Sciatic nerve (tissue), 2 donors: Measurements from ENCODE around the gene MAD1L1. TPM values are rescaled to one million over a fixed set of nuclear protein-coding genes. Genes with fewer than 3 reads are reported as not detected.
"Not testable (repeated sequence)": the region's sequence is repeated elsewhere in the genome, so short reads cannot be mapped to it uniquely, and the experiment has no call there.

ENCODE experiments used
- ATAC-seq: fragments of 200-7000 bp; cut with Tn5 transposase; one replicate; pipeline ENCODE4 v1.9.1; 2020; ENCODE audit warnings: mild to moderate bottlenecking, moderate library complexity
- DNase-seq: peaks from one replicate; pipeline ENCODE4 v3.0.0-alpha.2; 2020; ENCODE audit warnings: low spot score
- intact Hi-C: fragments of 100-400 bp; cut with DNase I; formaldehyde crosslinking; loops from one replicate; pipeline ENCODE4 v1.14.2; 2022
- total RNA-seq: library from RNA; stranded (reverse); fragmentation: NEBNext Ultra II Directional; extraction: Animal tissue kit (Norgen Biotek cat#: 25700); gene quantifications from one replicate; pipeline ENCODE4 v1.2.1, GENCODE V29; 2021
- donor health status: DM: no; HTN: no; CAD: no.
- donor health status: DM: no; HTN: no; CAD: no.

The MAD1L1 gene
- total RNA-seq, 1 donor from 2014 or later = 42.1 TPM

DNA sequence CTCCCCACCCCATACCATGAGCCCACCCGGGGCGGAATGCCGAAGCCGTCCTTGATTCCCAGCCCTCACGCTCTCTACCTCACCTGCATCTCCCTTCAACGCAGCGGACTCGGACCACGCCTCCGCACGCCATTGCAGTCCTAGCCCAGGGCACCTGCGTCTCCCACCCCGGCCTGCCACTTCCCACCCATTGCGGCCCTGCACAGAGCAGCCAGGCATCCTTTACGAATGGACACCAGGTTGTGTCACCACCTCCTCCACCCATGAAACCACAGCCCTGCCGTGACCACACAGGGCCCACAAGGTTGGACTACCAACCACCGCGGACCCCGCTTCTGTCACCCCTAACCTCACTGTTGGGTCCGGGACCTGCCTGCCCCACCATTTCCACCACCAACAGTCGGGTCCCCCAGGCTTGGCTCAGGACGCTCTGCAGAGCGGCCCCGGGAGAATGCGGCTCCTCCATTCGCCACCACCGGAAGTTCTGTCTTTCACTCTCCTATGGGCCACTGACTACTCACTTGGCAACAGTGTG lies 232.5 kb downstream of the MAD1L1 start:
- no peak for ATAC-seq
- DNase-seq = no peak
- intact Hi-C loops = no loop called here

- DNase-seq (no peak), ATAC-seq (no peak)
- intact Hi-C loops = no loop called here
Measured at GRCh38 chr7:1999278-1999984, 233.3 kb downstream of the MAD1L1 start.

GRCh38 chr7:1998146-1998545 lies 234.6 kb downstream of the MAD1L1 start:
- ATAC-seq (no peak), DNase-seq (no peak)
- intact Hi-C loops = no loop called here

GRCh38 chr7:1997537-1998076 lies 235.1 kb downstream of the MAD1L1 start:
- intact Hi-C loops = no loop called here

GRCh38 chr7:1996816-1997215 lies 235.9 kb downstream of the MAD1L1 start:
- DNase-seq = no peak
- ATAC-seq = no peak
- intact Hi-C loops = no loop called here

More at GRCh38 chr7:1997537-1998076, 235.1 kb downstream of the MAD1L1 start:
- no peak for ATAC-seq
- no peak for DNase-seq

DNA sequence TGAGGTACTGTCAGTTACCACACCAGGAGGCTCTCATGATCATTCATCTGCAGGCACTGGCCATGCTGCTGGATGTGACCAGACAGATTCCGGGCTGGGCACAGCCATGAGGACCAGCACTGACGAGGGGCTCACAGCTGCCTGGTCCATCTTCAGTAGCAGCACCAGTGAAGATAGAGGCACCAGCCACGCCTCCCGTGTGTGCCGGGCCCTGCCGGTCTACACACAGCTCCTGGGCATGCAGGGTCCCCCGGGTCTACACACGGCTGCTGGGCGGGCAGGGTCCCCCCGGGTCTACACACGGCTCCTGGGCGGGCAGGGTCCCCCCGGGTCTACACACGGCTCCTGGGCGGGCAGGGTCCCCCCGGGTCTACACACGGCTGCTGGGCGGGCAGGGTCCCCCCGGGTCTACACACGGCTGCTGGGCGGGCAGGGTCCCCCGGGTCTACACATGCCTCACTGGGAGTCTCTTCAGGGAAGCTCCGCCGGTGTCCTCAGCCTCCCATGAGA lies 236.8 kb downstream of the MAD1L1 start:
- intact Hi-C loops, DNase-seq, ATAC-seq: not testable (repeated sequence)

- no peak for ATAC-seq
- intact Hi-C loops = no loop called here
- DNase-seq = no peak
Measured at GRCh38 chr7:1995426-1995825, 237.3 kb downstream of the MAD1L1 start.

DNA sequence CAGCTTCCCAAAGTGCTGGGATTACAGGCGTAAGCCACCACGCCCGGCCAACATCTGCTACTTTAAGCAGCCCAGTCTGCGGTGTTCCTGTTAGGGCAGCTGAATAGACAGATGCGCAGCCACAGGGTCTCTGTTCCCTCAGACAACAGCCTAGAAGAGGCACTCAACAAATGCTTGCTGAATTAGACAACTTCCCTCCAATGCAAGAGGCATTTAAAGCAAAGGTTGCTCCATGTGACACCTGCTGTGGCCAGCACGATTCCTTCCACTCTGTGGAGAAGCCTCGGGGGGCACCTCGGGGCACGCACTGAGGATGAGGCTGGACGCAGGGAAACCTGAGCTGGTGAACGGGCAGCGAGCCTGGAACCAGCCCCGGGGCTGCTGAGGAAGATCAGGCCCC lies 237.8 kb downstream of the MAD1L1 start:
- intact Hi-C loops = no loop called here
- ATAC-seq (no peak), DNase-seq (no peak)

DNA sequence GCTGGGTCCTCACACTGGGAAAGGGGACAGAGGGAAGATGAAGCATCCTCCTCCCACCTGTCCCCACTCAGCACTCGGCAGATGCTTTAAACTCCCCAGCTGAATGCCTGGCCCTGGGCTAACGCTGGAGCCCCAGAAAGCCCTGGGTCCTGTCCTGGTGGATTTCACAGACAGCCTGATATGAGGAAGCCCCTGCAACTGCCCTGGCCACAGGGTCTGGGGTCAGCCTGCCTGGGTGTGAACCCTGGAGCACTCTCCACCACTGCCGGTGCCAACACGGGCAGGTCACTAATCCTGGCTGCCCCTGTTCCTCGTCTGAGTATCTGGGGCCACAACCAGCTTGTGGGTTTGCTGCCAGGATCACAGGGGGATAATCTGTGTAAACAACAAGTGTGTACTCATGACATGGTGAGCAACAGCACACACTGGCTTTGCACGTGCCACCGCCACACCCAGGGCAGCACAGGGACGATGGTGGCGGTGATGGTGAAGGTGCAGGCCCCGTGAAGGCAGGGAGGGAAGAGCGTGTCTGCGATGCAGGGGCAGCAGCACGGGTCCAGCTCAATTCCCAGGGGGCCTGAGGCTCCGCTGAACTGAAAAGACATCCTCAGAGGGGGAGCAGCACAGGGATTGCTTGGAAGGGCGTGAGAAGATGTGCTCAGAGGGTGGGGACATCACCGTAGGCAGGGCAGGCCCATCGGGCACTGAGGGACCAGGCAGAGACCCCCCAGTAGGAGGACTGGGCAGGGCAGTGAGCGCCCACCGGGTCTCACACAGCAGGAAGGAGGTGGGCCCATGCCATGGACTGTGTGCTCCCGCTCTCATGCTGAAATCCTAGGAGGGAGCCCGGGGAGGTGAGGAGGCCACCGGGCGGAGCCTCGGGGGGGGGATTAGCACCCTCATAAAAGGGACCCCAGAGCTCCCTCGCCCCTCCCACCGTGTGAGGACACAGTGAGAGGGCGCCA lies 238.7 kb downstream of the MAD1L1 start:
- intact Hi-C loops = no loop called here
- DNase-seq (no peak), ATAC-seq (no peak)

- no peak for ATAC-seq
- intact Hi-C loops = no loop called here
- DNase-seq = no peak
Measured at GRCh38 chr7:1993031-1993695, 239.6 kb downstream of the MAD1L1 start.

- no peak for DNase-seq
- intact Hi-C loops = no loop called here
- ATAC-seq = no peak
Measured at GRCh38 chr7:1992554-1992953, 240.2 kb downstream of the MAD1L1 start.

DNA sequence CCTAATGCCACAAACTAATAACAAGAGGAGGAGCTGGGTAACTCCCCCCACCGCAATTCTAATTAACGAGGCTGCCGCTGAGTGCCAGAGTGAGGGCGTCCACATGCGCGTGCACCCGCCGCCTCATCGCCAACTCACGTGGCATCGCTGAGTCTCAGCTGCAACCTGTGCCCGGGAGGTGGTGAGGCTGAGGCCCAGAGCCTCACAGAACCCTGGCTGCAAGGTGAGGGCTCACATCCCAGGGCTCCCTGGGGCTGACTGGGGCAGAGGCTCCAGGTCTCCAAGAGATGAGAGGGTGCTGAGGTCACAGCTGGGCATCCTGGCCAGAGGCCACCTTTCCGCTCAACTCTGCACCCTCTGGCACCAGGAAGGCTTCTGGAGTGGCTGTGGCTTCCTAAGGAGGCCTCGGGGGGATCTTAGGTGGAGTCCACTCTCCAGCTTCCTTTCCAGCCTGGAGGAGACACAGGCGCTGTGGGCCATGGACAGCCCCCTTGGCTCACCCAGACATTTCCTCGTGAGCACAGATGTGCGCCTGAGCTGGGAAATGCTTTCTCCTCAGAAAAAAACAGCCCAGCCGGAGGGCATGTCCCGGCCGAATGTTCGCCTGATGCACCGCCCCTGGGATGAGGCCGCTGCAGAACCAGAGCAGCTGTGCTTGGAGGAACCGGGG lies 242.6 kb downstream of the MAD1L1 start:
- DNase-seq (no peak), ATAC-seq (peak; percentile 74)
- intact Hi-C loops = no loop called here

DNA sequence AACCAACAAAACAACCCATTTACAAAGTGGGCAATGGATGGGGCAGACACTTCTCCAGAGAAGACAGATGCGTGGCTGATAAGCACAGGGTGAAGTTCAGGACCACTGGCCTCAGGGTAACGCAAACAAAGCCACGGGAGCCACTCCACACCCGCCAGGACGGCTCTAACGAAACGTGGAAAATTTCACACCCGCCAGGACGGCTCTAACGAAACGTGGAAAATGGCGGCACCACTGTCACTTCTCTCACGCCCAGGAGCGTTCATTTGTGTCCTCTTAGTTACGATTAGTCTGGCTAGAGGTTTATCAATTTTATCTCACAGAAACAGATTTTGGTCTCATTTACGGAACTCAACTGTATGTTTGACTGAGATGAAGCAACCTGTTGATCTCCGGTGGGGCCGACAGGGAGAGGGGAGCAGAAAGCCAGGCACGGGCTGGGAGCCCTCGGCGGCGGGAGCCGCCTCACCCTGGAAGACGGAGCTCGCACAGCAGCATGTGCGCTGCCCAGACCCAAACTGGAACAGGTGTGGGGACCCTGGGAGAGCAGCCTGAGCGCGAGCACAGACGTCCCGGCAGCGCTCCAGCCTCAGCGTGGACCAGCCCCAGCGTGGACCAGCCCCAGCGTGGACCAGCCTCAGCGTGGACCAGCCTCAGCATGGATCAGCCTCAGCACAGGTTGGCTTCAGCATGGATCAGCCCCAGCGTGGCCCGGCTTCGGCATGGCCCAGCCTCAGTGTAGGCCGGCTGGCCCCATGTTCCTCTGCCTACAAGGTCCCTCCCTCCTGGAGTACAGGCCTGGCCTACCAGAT lies 243.5 kb downstream of the MAD1L1 start:
- intact Hi-C loops = no loop called here
- ATAC-seq = no peak
- DNase-seq = no peak

DNA sequence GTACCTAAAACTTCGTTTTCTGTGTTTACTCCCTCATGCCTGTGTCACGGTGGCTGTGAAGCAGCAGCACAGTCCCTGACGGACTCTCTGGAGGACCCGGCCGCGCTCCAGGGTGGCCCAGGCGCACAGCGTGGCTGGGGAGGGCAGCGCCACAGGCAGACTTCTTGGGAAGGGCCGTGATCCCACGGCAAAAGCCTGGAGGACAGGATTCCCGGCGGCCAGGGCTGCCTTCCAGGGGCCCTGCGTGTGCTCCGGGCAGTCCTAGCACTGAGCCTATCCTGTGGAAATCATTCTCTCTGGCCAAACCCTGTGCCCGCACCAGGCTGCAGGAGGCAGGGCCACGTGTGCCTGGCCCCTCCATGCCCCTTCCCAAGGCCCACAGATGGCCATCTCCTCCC lies 244.2 kb downstream of the MAD1L1 start:
- intact Hi-C loops = no loop called here
- peak; percentile 8 for ATAC-seq

DNA sequence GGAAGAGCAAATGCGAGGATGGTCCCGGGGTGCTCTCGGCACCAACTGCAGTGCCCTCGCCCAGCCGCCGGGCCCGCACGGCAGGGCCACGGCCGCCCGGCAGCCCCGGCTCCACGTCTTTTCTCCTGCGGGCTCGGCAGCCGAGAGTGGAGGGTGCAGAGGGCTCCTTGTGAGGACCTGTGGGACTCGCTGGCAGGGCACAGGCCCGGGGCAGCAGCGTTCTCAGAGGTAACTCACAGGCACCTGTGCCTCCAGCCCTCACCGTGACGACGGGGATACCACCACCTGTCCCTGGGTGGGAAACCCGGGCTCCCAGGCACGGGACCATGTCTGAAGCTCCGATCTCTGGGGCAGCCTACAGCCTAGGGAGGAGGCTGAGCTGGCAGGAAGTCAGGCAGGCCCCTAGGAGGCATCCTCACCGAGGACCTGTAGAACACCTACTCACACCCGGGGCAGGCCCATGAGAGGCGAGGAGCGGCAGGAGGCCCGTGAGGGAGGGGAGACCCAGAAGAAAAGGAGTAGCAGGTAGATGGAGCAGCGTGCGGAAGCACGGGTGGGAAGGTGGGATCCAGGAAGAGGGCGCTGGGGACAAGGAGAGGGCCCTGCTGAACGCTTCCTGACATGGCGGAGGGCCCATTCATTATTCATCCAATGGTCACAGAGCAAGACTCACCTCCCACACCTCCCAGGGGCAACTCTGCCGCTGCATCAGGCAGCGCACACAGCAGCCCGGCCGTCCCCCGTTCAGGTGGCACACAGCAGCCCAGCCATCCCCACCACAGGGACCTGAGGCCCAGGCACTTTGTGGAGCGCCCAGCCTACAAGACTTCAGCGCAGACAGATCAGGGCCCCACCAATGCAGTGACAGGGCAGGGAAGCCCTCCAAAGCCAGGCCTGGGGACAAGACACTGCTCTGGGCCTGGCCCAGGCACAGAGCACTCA lies 244.9 kb downstream of the MAD1L1 start:
- intact Hi-C loops = no loop called here
- no peak for DNase-seq
- ATAC-seq = no peak

More for the DNA sequence above, 244.2 kb downstream of the MAD1L1 start:
- no peak for DNase-seq

DNA sequence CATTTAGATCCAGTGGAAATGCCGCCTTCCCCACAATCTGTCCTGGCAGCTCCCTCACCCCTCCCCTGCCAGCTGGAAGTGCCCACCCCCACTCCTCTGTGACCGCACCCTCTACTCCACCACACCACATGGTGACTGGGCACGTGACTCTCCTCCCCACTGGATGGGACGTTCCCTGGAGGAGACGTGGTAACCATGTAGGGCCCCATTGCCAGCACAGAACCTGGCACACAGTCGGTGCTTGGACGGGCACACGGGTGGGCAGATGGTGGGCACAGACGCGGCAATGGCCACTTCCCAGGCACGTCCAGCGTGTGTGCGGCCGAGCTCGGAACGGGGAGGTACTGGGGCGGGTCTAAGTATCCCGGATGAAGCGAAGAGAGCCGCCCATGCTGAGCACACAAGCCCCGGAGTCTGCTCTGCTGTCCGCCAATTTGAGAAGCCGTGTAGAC lies 245.6 kb downstream of the MAD1L1 start:
- intact Hi-C loops = no loop called here
- ATAC-seq (no peak), DNase-seq (no peak)
